ENCODE data around the gene PNMA6E.

PNMA6E gene

DNA sequence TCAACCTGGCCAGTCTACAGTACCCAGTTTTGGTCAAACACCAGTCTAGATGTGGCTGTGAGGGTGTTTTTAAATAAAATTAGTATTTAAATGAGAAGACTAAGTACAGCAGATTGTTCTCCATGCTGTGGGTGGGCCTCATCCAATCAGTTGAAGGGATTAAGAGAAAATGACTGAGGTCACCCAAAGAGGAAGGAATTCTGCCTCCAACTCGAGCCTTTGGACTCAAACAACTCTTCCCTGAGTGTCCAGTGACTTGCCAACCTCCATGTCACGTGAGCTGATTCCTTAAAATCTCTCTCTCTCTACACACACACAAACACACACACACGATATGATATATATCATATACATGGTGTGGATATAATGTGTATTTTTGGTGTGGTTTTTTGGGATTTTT is 34.7 kb upstream of the PNMA6E start:
- DNase-seq (ENCODE audit: low read depth), result no peak

DNA sequence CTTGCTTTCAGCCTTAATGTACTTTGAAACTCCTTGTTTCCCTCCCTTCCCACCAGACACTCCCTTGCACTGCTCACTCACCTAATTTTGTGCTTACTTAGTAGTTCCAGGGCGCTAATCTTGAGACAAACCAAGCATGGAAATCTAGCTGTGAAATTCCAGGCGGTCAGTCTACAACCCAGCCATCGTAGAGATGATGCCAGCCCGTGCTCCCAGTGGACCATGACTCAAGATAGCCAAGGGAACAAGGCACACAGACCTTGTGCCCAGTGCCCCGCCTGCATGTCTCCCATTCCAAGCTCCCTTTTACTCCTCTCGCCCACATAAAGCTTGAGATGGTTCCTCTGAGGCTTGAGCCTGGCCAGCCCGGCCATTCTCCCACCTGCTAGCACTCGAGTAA is 33.7 kb upstream of the PNMA6E start:
- no peak for DNase-seq (ENCODE audit: low read depth)

DNA sequence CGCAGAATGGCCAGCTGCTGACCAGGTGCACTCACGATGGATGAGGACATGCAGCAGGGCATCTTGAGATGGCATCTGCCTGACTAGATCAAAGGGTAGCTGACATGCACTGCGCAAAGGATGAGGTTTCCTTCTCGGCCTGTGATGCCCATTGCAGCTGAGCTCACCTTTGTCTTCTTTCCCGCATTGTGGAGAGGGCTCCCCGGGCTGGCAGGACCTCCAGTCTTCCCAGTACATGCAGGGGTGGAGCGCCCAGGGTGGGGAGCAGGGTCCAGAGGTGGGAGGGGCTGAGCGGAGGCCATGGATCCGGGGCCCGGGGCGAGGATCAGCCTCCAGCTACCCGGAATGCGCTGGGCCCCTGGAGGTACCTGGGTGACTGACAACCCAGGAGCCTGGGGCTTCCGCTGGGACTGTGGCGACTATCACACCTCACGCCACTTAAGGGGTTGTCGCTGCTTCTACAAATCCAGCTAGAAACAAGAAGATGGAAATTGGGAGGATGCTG is 32.7 kb upstream of the PNMA6E start:
- no peak for DNase-seq (ENCODE audit: low read depth)

DNA sequence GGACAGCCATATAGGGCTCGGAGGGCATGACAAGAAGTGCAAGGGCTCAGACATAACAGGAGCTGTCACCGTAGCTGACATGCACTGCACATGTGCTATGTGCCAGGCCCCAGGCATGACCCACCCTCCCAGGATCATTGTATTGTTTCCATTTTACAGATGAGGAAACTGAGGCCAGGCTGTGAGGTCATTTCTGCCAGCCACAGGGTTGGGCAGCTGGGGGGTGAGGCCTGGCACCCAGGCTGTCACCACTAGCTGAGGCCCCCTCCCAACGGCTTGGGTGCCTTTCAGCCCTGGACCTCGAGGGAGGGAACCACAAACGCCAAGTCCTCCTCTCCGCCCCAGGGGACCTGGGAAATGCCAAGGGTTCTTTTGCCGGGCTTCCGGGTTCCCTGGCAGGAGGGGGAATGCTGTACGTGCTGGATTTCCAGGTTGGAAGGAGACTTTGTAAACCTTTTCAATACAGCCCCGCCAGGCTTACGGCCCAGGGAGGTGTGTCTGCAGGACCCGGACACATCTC is 32.1 kb upstream of the PNMA6E start:
- DNase-seq (ENCODE audit: low read depth), result no peak

DNA sequence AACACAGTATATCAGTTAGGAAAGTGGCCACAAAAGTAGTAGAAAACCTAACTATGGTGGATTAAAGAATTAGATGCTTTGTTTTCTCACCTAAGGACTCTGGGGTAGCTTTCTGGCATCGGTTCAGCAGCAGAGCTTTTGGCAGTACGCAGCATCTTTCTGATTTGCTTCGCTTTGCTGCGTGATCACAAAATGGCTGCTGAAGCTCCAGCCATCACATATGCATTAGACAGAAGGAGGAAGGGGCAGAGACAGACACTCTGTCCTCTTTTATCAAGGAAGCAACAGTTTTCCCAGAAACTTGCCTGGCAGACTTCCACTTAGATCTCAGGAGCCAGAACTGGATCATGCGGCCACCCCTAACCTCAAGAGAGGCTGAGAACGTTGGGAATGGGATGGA is 29.6 kb upstream of the PNMA6E start:
- no peak for DNase-seq (ENCODE audit: low read depth)

DNA sequence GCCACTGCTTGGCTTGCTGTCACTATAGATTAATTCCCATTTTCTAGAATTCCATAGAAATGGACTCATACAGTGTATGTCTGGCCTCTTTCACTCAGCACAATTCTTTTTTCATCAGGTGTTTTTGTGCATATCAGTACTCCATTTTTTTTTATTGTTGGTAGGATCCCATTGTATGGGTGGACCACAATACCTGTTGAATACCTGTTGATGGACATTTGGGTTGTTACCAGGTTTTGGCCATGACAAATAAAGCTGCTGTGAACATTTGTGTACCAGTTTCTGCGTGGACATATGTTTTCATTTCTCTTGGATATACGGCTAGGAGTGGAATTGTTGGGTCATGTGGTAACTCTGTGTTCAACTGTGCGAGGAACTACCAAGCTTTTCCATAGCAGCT is 25.1 kb upstream of the PNMA6E start:
- DNase-seq (ENCODE audit: low read depth), result no peak

DNA sequence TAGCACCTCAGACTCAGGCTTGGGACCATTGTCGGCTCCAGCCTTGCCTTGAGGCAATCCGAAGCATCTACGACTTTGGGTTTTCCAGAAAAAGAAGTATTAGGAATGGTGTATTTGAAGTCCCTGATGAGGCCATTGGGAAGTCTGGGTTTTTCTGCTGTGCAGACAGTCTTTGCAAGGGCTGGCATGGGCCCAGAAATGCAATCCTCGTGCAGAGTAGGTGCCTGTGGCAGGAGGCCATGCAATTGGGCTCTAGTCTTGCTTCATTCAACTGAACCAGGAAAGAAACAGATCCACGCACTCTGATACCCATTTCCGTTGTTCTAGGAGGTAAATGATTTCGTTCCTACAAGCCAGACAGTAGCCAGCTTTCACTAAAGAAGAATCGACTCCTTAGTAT is 22.5 kb upstream of the PNMA6E start:
- no peak for DNase-seq (ENCODE audit: low read depth)

DNA sequence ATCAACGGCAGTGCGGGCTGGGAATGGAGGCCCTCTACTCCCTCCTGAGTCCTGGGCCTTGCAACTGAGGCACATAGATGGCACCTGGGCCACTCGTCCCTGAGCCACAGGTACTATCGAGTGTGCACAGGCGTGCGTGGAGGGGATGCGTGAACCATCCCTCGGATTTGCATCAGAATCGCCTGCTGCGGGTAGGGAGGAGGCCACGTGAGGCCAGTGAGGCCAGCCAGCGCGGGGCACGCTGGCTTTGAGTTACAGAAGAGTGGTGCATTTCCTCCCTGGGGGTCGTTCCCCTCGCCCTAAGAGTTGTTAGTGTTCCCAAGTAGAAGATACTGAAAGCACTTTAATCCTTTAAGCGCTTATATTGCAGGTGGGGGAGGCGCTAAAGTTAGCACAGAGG is 20.7 kb upstream of the PNMA6E start:
- no peak for DNase-seq (ENCODE audit: low read depth)

DNA sequence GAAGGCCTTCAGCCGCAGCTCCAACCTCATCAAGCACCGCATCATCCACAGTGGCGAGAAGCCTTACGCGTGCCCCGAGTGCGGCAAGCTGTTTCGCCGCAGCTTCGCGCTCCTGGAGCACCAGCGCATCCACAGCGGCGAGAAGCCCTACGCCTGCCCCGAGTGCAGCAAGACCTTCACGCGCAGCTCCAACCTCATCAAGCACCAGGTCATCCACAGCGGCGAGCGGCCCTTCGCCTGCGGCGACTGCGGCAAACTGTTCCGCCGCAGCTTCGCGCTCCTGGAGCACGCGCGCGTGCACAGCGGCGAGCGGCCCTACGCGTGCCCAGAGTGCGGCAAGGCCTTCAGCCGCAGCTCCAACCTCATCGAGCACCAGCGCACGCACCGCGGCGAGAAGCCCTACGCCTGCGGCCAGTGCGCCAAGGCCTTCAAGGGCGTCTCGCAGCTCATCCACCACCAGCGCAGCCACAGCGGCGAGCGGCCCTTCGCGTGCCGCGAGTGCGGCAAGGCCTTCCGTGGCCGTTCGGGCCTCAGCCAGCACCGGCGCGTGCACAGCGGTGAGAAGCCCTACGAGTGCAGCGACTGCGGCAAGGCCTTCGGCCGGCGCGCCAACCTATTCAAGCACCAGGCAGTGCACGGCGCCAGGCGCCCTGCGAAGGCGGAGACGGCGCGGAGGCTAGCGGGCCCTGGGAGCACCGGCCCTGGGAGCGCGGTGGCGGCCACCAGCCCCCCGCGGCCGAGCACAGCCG is 19.9 kb upstream of the PNMA6E start:
- no peak for DNase-seq (ENCODE audit: low read depth)

DNA sequence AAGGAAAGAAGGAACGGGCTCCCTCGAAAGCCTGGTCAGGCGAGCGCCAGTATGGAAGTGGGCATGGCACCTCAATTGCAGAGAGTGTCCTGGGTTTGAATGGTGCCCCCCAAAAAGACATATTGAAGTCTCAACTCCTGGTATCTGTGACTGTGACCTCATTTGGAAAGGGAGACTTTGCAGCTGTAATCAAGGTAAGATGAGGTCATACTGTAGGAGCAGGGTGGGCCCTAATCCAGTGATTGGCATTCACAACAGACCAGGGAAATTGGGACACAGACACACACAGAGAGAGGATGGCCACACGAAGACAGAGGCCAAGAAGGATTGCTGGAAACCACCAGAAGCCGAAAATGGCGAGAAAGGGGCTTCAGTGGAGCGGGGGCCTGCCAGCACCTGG is 16.5 kb upstream of the PNMA6E start:
- no peak for DNase-seq (ENCODE audit: low read depth)

DNA sequence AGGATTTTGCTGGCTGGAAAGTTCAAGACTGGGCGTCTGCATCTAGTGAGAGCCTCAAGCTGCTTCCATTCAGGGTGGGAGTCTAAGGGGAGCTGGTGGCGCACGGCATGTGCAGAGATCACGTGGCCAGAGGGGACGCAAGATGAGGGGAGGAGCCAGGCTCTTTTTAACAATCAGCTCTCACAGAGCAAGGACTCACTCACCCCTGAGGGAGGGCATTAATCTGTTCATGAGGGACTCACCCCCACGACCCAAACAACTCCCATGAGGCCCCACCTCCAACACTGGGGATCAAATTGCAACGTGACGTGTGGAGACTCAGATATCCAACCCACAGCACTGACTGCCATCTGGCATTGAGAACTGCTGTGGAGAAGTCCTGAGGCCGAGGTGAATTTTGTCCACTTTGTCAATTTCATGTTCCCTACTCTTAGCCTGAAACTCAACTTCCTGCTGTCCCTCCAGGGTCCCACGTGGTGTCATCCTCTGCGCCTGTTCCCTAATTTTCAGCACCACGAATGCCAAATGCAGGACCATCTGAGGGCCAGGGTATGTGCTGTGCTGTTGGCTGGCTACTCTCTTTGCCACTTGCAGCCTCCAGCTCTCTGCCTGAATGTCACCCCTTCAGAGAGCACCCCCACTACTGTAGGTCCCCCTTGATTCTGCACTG is 15.8 kb upstream of the PNMA6E start:
- no peak for DNase-seq (ENCODE audit: low read depth)

DNA sequence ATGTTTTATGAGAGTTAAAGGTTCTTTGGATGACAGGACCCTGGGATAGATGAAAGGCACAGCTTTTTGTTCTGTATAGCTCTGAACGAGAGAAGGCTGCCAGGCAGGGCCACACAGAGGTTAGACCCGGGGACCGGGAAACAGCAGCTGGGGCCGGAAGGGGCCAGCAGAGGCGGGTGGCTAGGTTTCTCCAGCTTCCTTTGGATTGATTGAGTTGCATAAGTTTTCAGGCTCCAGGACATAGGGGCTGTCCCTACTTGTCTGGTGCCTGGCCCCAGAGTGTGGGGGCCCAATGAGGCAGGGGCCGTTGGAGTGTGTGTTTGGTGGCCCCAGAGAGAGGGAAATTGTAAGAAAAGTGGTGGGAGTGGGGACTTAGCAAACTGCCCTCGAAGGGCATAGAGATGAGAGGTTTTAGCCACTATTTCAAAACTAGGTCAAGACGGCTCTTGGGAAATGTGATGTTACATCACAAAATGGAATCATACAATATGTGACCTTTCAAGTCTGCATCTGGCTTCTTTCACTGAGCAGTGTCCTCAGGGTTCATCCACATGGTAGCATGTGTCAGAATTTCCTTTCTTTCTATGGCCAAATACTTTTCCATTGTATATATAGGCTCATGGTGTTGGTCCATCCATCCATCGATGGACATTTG is 13.8 kb upstream of the PNMA6E start:
- DNase-seq (ENCODE audit: low read depth), result no peak

DNA sequence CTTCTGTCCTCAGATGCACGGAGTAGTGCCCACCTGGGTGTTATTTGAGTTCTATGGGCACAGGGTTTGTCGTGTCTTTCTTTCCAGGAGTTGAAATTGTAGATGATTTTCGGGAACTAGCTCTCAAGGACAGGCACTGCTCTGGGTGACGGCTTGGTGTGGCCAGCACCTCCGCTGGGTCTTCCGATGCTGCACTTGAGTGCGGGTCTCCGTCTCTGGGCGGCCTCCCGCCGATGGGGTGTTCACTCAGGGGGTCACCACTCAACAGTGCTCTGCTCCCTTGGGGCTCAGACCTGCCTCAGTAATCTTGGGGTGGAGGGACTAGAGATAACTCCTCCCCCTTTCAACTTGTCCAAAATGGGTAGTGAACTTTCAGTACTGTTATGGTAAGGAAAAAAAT is 12.6 kb upstream of the PNMA6E start:
- no peak for DNase-seq (ENCODE audit: low read depth)

DNA sequence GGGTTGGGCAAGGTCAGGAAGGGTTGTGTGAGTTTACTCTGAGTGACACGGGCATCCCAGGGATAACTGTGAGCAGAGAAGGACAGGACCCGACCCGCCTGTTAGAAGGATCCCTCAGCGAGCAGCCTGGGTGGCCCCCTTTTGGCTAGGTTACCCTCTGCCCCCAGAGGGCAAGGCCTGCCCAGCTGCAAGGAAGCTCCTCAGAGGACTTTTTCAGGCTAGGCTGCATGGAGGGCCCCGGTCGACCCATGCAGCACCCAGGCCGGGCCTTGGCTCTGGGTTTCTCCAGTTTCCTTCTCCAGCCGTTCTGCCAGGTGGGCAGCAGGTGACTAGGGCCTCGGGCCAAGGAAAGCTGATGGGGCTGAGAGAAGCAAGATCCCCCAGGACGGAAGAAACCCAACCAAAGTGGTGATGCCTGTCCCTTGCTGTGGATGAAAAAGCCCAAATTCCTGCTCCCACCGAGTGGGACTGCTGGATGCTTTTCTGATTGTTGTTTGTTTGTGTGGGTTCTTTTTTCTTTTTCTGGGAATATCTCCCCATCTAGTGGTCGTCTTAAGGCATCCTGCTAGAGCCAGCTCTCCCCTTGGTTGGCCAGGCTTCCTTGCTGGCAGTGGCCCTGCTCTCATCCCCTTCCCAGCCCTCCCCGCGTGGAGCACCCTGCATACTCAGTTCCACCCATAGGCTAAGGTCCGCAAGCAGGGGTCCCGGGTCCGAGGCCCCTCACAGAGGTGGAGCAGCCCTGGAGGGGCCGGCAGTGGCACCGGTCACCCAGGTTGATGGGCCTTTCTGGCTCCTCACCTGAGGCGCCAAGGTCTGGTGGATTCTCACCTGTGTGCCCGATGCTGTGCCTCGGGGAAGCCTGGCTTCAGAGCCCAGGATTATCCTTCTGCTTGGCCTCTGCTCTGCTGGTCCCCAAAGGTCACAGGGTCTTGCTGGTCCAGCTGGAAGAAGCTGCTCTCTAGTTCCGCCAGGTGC is 11.9 kb upstream of the PNMA6E start:
- no peak for DNase-seq (ENCODE audit: low read depth)

DNA sequence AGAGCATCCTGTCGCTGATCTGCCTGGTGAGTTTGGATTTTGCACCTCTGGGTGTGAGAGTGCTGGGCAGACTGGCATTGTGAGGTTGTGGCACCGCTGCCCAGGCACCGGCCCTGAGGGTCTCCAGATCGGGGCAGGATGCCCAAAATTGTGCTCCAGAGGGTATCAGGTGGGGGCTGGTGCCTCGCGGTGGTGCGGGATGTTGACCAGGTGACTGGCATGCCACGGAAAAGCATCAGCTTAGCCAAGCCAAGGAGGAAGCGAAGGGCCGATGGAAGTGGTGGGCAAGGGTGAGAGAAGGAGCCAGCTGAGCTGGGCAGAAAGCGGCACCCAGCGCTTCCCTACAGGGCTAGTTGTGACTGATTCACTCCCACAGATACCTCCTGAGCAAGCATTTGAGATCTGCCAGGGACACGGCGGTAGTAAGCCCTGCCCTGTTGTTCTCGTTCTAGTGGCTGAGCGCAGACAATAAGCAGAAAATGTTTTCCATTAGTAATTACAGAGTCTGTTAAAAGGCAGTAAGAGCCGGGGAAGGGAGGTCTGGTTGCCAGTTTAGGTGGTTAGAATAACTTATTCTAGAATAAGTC is 10.9 kb upstream of the PNMA6E start:
- DNase-seq (ENCODE audit: low read depth), result no peak

DNA sequence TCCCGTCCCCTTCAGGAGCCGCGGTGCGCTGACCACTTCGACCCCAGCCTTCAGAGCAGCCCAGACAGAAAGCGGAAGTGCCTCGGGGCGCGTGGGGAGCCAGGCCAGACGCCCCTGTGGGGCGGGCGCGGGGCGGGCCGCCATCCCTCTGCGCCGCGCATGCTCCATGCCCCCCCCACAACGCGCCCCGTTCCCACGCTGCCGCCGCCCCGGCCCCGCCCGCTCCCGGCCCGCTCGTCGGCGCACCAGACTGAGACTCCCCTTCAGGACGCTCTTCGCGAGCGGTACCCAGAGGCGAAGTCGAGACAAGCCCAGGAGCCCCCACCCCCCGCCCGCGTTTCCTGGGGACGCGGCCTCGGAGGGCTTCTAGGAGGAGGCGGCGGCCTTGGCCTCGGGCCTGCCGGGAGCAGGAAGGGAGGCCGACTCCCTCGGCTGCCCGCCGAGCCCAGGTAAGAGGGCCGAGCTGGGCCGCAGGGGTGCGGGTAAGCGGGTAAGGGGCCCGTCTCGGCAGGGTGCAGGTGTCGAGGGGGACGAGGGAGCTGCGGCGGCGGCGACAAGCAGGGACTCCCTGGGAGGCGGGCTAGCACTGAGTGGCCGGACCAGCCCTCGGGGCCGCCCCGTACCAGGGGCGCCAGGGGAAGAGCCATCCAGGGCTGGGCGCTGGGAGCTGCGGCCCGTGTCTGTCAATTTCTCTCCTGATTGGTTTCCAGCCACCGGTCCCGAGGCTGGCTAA is 10.3 kb upstream of the PNMA6E start, which contains the start of gene ZFP92:
ZFP92 (plus strand) TSS at position 218 of the 733 bp plus-strand sequence. CDS start 6,851 bp downstream, outside the sequence.
- peak; percentile 31 for DNase-seq (ENCODE audit: low read depth)

DNA sequence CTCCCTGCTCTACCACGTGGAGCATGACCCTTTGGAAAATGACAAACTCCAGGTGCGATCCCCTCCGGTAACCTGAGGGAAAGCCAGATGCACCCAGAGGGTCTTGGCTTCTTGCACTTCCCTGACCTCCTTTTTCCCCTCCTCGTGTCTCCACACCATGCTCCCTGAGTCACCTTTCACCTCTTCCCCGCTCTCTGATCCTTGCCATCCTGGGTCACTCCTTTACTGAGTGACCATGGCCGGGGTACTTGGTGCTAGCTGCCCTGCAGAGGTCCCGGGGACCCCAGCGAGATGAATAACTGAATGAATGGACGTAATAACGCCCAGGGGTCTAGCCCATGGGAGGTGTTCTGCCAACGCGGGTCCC is 9.7 kb upstream of the PNMA6E start:
- DNase-seq (ENCODE audit: low read depth), result no peak

DNA sequence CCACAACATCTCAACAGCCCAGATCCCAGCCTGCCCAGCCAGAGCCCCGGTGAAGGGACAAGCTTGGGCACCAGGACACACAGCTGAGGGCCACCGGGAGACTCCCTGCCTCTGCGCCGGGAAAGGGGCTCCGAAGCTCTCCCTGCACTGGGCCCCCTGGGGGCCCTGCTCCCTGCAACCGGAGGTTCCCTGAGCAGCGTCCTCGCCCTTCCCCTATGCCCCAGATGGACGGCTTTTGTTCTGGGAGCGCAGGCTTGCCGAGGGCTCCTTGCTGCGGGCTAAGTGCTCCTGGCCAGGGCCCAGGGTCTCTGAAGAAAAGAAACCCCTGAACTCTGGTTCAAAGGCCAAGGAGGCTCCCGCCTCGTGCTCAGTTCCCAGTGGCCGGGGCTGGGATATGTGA is 9.2 kb upstream of the PNMA6E start:
- DNase-seq (ENCODE audit: low read depth), result no peak

DNA sequence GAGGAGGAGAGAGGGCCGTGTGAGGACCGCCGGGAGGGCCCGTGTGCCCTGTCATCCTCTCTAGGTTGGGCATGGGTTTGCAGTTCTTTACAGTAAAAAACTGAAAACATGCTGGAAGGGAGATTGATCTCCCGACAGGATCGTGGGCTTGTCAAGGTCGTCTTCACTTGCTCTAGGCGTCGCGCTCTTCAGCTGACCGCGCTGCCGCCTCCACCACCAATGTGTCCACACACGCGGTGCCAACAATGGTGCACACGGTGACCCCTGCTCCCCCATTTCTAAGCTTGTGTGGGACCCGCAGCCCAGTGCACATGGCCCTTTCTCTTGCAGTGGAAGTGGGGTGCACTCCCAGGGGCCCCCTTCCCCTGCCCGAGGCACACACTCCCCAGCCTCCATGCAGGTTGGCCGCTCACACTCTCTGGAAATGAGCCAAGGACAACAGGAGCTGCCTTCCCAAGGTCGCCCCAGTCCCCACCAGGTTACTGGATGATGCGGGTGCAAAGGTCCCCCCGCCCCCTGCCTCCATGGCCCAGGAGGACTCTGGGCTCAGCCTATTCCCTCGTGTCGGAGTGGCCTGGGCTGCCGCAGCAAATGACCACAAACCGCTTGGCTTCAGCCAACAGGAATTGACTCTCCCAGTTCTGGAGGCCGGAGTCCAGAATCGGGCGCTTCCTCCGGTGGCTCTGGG is 8.4 kb upstream of the PNMA6E start:
- DNase-seq (ENCODE audit: low read depth), result no peak

DNA sequence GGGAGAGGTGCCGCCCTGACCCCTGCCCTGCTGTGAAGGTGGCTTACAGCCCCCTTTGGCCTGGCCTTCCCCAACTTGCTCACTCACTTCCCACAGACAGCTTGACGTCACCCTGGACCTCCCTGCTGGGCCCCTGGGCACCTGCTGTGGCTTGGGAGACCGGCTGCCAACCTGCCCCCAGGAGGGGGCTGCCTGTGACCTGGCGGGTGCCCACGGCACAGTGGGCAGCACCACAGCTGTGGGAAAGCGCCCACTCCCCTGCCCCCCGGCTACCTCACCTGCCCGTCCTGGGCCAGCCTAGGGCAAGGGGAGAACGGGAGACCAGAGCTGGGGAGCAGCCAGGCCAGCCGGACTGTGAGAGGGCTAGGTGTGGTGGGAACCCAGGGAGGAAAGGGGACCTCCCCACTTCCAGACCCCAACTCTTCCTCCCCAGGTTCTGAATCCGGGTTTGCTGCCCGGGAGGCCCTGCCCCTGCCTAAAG is 7.8 kb upstream of the PNMA6E start:
- DNase-seq (ENCODE audit: low read depth), result no peak

All from stimulated activated CD8-positive, alpha-beta memory T cell treated with anti-CD3 and anti-CD28 coated beads, Interleukin-4, amount 100 ng/mL, for 24 hours (primary cell).